GM12864 (cell line): ENCODE results near the gene ATP6V1F.

Experiments
- DNase-seq: peaks from one replicate; pipeline ENCODE4 v3.0.0-alpha.2; 2011; ENCODE audit warnings: low read depth
- H3K4me3 ChIP-seq: 2 replicates; pipeline ENCODE4 v1.5.1; 2011; ENCODE audit warnings: mild to moderate bottlenecking, low read depth, low read length, control low read depth
- TF ChIP-seq, protein P1 (sequence below): IDR thresholded peaks from 2 replicates; pipeline ENCODE4 v1.5.1; 2011; ENCODE audit warnings: low read depth, mild to moderate bottlenecking, moderate library complexity, low read length, control low read depth, inconsistent platforms; ENCODE audit errors: missing control alignments

ATP6V1F gene

DNA sequence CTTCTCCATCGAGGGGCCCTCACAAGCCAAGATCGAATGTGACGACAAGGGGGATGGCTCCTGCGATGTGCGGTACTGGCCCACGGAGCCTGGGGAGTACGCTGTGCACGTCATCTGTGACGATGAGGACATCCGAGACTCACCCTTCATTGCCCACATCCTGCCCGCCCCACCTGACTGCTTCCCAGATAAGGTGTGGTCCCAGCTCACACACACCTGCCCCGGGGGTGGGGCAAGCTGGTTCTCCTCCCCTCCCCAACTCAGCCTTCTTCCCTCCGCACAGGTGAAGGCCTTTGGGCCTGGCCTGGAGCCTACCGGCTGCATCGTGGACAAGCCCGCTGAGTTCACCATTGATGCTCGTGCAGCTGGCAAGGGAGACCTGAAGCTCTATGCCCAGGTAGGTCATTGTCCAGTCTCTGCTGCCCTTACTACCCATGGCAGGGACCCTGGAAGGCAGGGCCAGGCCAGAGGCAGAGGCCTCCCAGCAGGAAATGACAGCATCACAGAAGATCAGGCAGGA lies 21.4 kb upstream of the ATP6V1F start:
- DNase-seq: no peak
- no peak overlapping the region for H3K4me3 ChIP-seq
- TF ChIP-seq, protein P1, sequence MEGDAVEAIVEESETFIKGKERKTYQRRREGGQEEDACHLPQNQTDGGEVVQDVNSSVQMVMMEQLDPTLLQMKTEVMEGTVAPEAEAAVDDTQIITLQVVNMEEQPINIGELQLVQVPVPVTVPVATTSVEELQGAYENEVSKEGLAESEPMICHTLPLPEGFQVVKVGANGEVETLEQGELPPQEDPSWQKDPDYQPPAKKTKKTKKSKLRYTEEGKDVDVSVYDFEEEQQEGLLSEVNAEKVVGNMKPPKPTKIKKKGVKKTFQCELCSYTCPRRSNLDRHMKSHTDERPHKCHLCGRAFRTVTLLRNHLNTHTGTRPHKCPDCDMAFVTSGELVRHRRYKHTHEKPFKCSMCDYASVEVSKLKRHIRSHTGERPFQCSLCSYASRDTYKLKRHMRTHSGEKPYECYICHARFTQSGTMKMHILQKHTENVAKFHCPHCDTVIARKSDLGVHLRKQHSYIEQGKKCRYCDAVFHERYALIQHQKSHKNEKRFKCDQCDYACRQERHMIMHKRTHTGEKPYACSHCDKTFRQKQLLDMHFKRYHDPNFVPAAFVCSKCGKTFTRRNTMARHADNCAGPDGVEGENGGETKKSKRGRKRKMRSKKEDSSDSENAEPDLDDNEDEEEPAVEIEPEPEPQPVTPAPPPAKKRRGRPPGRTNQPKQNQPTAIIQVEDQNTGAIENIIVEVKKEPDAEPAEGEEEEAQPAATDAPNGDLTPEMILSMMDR: no peak

DNA sequence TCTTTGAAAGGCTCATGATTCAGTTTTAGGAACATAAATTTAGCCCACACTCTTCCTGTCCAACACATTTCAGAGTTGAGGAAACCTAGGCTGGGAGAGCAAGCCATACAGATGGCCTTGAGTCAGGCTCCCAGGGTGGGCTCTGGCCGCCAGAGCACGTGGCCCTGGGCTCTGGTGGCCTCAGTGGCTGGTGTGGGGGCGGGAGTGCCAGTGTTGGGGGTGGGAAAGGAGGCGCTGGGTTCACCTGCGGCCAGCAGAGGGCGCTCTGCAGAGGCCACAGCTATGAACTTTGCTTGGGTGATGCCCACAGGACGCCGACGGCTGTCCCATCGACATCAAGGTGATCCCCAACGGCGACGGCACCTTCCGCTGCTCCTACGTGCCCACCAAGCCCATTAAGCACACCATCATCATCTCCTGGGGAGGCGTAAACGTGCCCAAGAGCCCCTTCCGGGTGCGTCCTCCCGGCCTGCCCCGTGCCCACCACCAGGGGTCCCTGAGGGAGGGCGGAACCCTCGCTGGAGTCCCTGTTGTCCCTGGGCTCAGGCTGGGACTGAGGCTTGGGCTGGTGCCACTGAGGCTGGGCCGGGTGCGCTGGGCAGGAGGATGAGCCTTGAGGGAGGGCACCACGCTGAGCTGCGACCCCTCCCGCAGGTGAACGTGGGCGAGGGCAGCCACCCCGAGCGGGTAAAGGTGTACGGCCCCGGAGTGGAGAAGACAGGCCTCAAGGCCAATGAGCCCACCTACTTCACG lies 20.6 kb upstream of the ATP6V1F start:
- H3K4me3 ChIP-seq: no peak overlapping the region
- no peak for DNase-seq
- TF ChIP-seq, protein P1: peak; percentile 89

DNA sequence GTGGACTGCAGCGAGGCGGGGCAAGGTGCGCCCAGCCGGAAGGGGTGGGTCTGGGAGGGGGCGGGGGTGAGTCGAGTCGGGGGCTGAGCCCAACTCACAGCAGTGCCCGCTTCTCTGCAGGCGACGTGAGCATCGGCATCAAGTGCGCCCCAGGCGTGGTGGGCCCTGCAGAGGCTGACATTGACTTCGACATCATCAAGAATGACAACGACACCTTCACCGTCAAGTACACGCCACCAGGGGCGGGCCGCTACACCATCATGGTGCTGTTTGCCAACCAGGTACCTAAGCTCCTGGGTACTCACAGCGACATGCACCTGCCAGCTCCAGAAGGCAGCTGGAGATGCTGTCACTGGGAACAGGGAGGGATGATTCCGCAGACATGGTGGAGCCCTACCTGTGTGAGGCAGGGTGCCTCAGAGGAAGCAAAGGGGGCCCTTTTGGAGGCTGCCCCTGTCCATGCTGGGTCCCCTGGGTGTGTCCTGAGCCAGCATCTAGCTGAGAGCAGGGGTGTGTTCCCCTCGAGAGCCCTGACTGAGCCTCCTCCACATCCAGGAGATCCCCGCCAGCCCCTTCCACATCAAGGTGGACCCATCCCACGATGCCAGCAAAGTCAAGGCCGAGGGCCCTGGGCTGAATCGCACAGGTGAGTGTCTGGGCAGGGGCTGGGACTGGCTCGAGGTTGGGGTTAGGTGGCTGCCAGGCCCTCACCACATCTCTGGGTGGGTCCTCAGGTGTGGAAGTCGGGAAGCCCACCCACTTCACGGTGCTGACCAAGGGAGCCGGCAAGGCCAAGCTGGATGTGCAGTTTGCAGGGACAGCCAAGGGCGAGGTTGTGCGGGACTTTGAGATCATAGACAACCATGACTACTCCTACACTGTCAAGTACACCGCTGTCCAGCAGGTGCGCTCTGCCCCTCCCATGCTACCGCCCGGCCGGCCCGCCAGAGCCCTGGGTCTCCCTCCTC lies 19.7 kb upstream of the ATP6V1F start:
- no peak overlapping the region for H3K4me3 ChIP-seq
- no peak for DNase-seq
- TF ChIP-seq, protein P1: no peak

DNA sequence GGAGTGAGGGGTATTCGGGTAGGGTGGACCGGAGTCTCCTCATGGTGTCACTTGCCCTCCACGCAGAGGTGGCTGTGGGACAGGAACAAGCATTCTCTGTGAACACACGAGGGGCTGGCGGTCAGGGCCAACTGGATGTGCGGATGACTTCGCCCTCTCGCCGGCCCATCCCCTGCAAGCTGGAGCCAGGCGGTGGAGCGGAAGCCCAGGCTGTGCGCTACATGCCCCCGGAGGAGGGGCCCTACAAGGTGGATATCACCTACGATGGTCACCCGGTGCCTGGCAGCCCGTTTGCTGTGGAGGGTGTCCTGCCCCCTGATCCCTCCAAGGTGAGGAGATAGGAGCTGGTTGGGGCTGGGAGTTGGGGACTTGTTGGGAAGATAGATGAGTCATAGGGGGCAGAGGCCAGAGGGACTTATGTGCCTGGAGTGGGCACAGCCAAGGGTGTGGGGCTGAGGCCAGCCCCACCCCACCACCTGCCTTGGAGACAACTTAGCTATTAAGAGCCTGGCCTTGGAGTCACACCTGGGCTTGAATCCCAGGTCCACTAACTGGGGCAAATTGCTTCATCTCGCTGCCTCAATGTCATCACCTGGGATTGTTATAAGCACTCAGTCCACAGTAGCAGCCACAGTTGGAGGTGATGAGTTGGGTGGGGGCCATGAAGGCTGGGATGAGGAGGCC lies 18.6 kb upstream of the ATP6V1F start:
- H3K4me3 ChIP-seq: no peak overlapping the region
- TF ChIP-seq, protein P1: no peak
- no peak for DNase-seq

DNA sequence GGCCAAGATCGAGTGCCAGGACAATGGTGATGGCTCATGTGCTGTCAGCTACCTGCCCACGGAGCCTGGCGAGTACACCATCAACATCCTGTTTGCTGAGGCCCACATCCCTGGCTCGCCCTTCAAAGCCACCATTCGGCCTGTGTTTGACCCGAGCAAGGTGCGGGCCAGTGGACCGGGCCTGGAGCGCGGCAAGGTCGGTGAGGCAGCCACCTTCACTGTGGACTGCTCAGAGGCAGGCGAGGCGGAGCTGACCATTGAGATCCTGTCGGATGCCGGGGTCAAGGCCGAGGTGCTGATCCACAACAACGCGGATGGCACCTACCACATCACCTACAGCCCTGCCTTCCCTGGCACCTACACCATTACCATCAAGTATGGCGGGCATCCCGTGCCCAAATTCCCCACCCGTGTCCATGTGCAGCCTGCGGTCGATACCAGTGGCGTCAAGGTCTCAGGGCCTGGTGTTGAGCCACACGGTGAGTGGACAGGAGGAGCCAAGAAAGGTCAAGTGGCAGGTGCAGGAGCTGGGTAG lies 17.8 kb upstream of the ATP6V1F start:
- no peak for DNase-seq
- TF ChIP-seq, protein P1: no peak
- no peak overlapping the region for H3K4me3 ChIP-seq

DNA sequence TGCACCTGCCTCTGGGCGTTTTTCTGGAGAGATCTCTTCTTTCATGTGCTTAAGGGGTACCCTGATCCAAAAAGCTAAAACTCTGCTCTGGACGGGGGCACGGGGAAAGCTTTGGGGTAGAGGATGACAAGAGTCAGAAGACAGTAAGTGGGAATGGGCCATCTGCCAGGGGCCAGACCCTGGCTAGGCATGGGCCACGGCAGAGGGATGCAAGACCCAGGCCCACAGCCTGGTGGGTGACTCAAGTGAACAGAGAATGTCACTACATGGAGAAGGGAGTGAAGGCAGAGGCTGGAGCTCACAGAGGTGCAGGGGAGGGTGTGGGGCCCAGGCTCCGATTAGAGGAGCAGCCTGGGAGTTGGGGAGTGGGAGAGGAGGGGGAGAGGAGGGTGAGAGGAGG lies 17.2 kb upstream of the ATP6V1F start:
- no peak overlapping the region for H3K4me3 ChIP-seq
- TF ChIP-seq, protein P1: no peak
- DNase-seq: no peak
